RWPE1 (cell line): ENCODE results near the gene GPR137.
A peak's percentile ranks its signal among the peaks of the same experiment; 100 is the strongest.

Experiments used
- CTCF ChIA-PET: fragments of 350-600 bp; sonication (Branson Sonifier 250); formaldehyde crosslinking; extraction: SDS; loops from one replicate; lab custom pipeline; 2021; lab: Yijun Ruan, JAX
- POLR2A ChIA-PET: fragments of 400-600 bp; formaldehyde crosslinking; extraction: SDS; loops from one replicate; lab custom pipeline; 2020; ENCODE audit warnings: antibody characterized with exemption; ENCODE audit not compliant: low non-redundant PET; lab: Yijun Ruan, JAX
- DNase-seq: peaks from one replicate; pipeline ENCODE4 v3.0.0; 2012; ENCODE audit warnings: low spot score
- H3K27ac ChIP-seq: fragments of 450-650 bp; 2 replicates; pipeline ENCODE4 v1.5.1; 2017
- CTCF ChIP-seq: fragments of 450-650 bp; conservative IDR thresholded peaks from 2 replicates; pipeline ENCODE4 v1.5.1; 2017; ENCODE audit warnings: low read depth, mild to moderate bottlenecking

The GPR137 gene

GRCh38 chr11:64292460-64293254 lies 7.0 kb downstream of the GPR137 start:
- no peak overlapping the region for H3K27ac ChIP-seq
- no peak for TF ChIP-seq CTCF
- ChIA-PET POLR2A (no interaction called here), CTCF (no interaction called here)
- DNase-seq = no peak

GRCh38 chr11:64294774-64295173 lies 9.1 kb downstream of the GPR137 start:
- DNase-seq = no peak
- no peak overlapping the region for H3K27ac ChIP-seq
- no peak for TF ChIP-seq CTCF
- ChIA-PET CTCF (interaction anchor here (0.7 kb wide), 1 partner anchor 9 kb away, joined by 3 read pairs; no protein-coding TSS in a partner anchor), POLR2A (no interaction called here)

GRCh38 chr11:64295760-64296159 lies 10.1 kb downstream of the GPR137 start:
- TF ChIP-seq CTCF = no peak
- ChIA-PET CTCF (interaction anchor here (0.9 kb wide), 1 partner anchor 33 kb away, joined by 6 read pairs; no protein-coding TSS in a partner anchor), POLR2A (no interaction called here)
- H3K27ac ChIP-seq = no peak overlapping the region
- no peak for DNase-seq

GRCh38 chr11:64296236-64296635 lies 10.6 kb downstream of the GPR137 start:
- CTCF ChIA-PET = interaction anchor here (0.6 to 0.9 kb wide), 2 partner anchors 11 to 34 kb away, joined by 6 read pairs; no protein-coding TSS in a partner anchor
- no peak for DNase-seq
- H3K27ac ChIP-seq = peak overlapping the region; percentile 64
- TF ChIP-seq CTCF = no peak
- POLR2A ChIA-PET = no interaction called here

- CTCF ChIA-PET = interaction anchor here (0.6 to 0.9 kb wide), 2 partner anchors 12 to 34 kb away, joined by 6 read pairs; no protein-coding TSS in a partner anchor
- POLR2A ChIA-PET = no interaction called here
These were observed 11.4 kb downstream of the GPR137 start for GRCh38 chr11:64296830-64297698.

More at GRCh38 chr11:64296830-64297698, 11.4 kb downstream of the GPR137 start:
- no peak for DNase-seq
- no peak for TF ChIP-seq CTCF
- H3K27ac ChIP-seq = peak overlapping the region; percentile 64
